A549 (cell line): ENCODE data around the gene DIS3L2.

Source experiments
- CEBPB ChIP-seq, 2 experiments: fragments of >200 bp in 1 of 2; sonication (Bioruptor Twin) in 1 of 2; formaldehyde crosslinking in 1 of 2; IDR thresholded peaks; 2 replicates each; pipeline ENCODE4 v1.6.1; 2012 to 2016
- POLR2A ChIP-seq: IDR thresholded peaks from 2 replicates; pipeline ENCODE4 v1.6.1; 2012; ENCODE audit warnings: mild to moderate bottlenecking, low read length
- ZSCAN20 ChIP-seq: fragments of 250-450 bp; sonication (Bioruptor Pico); IDR thresholded peaks from 2 replicates; pipeline ENCODE4 v1.8.0; 2022; ENCODE audit warnings: mild to moderate bottlenecking, moderate library complexity
- TF ChIP-seq, protein P1 (sequence below): IDR thresholded peaks from 2 replicates; pipeline ENCODE4 v1.6.1; 2012
- TF ChIP-seq, protein P2 (sequence below): fragments of >200 bp; sonication (Bioruptor Twin); formaldehyde crosslinking; IDR thresholded peaks from 3 replicates; pipeline ENCODE4 v1.5.1; 2016

GRCh38 chr2:232170396-232170795, 208.9 kb downstream of the DIS3L2 start:
- TF ChIP-seq, protein P1, sequence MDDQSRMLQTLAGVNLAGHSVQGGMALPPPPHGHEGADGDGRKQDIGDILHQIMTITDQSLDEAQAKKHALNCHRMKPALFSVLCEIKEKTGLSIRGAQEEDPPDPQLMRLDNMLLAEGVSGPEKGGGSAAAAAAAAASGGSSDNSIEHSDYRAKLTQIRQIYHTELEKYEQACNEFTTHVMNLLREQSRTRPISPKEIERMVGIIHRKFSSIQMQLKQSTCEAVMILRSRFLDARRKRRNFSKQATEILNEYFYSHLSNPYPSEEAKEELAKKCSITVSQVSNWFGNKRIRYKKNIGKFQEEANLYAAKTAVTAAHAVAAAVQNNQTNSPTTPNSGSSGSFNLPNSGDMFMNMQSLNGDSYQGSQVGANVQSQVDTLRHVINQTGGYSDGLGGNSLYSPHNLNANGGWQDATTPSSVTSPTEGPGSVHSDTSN, result no peak
- TF ChIP-seq CEBPB (IDR thresholded peaks at IDR 0.05) (no peak), POLR2A (no peak), ZSCAN20 (CRISPR knock-in tag) (no peak)
- TF ChIP-seq, protein P2, sequence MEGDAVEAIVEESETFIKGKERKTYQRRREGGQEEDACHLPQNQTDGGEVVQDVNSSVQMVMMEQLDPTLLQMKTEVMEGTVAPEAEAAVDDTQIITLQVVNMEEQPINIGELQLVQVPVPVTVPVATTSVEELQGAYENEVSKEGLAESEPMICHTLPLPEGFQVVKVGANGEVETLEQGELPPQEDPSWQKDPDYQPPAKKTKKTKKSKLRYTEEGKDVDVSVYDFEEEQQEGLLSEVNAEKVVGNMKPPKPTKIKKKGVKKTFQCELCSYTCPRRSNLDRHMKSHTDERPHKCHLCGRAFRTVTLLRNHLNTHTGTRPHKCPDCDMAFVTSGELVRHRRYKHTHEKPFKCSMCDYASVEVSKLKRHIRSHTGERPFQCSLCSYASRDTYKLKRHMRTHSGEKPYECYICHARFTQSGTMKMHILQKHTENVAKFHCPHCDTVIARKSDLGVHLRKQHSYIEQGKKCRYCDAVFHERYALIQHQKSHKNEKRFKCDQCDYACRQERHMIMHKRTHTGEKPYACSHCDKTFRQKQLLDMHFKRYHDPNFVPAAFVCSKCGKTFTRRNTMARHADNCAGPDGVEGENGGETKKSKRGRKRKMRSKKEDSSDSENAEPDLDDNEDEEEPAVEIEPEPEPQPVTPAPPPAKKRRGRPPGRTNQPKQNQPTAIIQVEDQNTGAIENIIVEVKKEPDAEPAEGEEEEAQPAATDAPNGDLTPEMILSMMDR, result no peak
